Activated CD8-positive, alpha-beta memory T cell treated with anti-CD3 and anti-CD28 coated beads, Interleukin-2, amount 50 U/mL, for 1 hour (primary cell): ENCODE data around the gene TAF1C.

Experiments used
- DNase-seq: peaks from one replicate; pipeline ENCODE4 v3.0.0-alpha.2; 2020; ENCODE audit errors: extremely low read depth

Gene TAF1C

GRCh38 chr16:84183911-84184591, 2.8 kb downstream of the TAF1C start:
- no peak for DNase-seq

- no peak for DNase-seq
Measured at GRCh38 chr16:84183572-84183875, 3.3 kb downstream of the TAF1C start.

GRCh38 chr16:84182680-84183571, 3.9 kb downstream of the TAF1C start:
- no peak for DNase-seq

- no peak for DNase-seq
Measured at GRCh38 chr16:84182104-84182503, 4.8 kb downstream of the TAF1C start.

GRCh38 chr16:84181144-84181915, 5.5 kb downstream of the TAF1C start:
- DNase-seq: no peak

- no peak for DNase-seq
Measured at GRCh38 chr16:84180519-84181140, 6.2 kb downstream of the TAF1C start.

GRCh38 chr16:84179612-84180320, 7.1 kb downstream of the TAF1C start:
- DNase-seq: no peak

- DNase-seq: no peak
Measured at GRCh38 chr16:84178892-84179611, 7.8 kb downstream of the TAF1C start.

- no peak for DNase-seq
Measured at GRCh38 chr16:84178146-84178765, 8.6 kb downstream of the TAF1C start.

GRCh38 chr16:84177741-84178073, 9.2 kb downstream of the TAF1C start:
- no peak for DNase-seq

- DNase-seq: no peak
Measured at GRCh38 chr16:84176192-84177053, 10.4 kb downstream of the TAF1C start.

- no peak for DNase-seq
Measured at GRCh38 chr16:84175350-84176081, 11.3 kb downstream of the TAF1C start.

GRCh38 chr16:84174396-84174795, 12.5 kb downstream of the TAF1C start:
- no peak for DNase-seq

- DNase-seq: no peak
Measured at GRCh38 chr16:84169765-84170310, 17.0 kb downstream of the TAF1C start.

GRCh38 chr16:84166796-84167695, 19.8 kb downstream of the TAF1C start:
- no peak for DNase-seq

GRCh38 chr16:84165746-84166145, 21.1 kb downstream of the TAF1C start:
- DNase-seq: no peak

- DNase-seq: no peak
Measured at GRCh38 chr16:84161801-84162200, 25.1 kb downstream of the TAF1C start.
